RKO (cell line): Measurements from ENCODE around the gene SERPINA5.

Source experiments
- DNase-seq: peaks from one replicate; pipeline ENCODE4 v3.0.0-alpha.2; 2016; ENCODE audit warnings: low spot score

Gene SERPINA5

DNA sequence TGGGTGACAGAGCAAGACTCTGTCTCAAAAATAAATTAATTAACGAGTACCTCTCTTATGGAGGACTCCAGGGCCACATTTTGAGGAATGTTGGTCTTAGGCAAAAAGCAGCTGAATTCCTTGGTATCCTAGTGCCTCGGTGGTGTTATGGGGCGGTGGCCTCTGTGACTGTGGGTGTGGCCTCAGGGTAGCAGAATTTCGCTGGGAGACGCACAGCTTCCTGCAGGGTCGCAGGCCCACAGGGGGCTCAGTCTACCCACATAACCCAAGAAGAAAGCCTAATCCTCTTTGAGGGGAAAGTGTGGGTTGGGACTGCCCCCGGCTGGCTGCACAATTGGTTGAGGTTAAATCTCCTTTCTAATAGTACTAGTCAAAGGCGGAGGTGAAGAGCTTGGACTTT is 31.2 kb upstream of the SERPINA5 start:
- no peak for DNase-seq

DNA sequence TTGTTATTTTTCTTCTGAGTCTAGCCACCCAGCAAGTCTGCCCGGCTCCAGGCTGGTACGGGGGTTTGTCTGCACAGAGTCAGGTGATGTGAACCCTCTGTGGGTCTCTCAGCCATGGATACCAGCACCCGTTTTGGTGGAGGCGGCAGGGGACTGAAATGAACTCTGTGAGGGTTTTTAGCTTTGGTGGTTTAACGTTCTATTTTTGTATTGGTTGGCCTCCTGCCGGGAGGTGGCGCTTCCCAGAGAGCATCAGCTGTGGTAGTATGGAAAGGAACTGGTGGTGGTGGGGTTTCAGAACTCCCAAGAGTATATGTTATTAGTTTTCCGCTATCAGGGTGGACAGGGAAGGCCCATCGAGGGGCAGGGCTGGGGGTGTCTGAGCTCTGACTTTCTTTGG is 25.2 kb upstream of the SERPINA5 start:
- no peak for DNase-seq

DNA sequence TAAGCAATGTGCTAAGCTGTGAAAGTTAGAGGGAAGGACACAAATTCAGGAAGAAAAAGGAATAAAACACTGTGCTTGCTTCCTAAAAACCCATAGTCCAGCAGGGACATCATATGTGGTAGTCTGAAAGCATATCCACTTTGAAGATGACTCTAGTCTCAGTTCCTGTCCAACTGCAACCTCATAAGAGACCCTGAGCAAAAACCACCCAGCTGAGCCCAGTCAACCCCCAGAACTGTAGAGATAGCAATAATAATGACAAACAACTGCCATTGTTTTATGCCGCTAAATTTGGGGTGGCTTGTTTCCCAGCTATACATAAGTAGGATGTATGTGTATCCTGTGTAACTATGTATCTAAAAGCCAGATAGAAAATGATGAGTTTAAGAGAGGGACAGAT is 23.9 kb upstream of the SERPINA5 start:
- no peak for DNase-seq

DNA sequence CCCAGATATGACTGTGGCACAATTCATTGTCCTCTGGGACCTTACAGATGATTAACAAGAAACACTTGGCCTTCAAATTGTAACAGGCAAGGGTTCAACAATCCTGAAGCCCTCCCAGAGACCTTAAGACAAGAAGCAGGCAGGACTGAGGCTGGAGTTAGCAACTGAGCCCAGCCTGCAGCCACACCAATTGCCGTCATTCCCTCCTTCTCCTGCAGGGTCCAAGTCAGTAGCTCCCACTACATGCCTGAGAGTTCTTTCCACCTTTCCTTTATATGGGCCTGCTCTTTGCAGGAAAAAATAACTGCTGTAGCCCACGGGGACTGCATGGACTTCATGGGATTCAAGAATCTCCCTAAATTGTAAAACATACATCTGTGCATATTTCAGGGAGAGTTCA is 22.4 kb upstream of the SERPINA5 start:
- DNase-seq, result no peak

DNA sequence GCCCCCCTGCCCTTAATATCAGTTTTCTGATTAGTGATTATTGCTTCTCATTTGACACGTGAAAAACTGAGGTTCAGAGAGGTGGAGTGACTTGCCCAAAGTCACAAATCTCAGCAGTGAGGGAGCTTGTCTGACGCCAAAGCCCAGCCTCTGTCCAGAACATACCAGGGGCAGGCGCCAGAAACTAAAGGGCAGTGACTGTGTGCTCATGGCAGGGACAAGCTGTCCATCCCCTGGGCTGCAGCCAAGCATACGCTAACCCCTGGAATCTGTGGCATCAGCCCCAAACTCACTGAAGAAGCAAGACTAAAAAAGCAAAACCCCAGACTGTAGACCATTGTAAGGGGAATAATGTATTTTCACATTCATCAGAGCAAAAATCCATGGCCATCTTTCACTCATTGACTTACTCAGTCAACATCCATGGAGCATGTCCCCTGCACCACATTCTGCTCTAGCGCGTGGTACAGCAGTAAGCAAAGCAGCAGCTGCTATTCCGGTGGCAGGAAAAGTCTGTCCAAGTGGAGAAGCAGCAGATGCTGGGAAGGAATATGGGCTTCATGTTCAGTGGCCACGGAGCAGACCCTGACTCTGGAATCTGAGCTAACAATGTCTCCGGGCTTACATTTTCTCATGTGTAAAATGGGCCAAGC is 21.5 kb upstream of the SERPINA5 start:
- DNase-seq, result no peak

DNA sequence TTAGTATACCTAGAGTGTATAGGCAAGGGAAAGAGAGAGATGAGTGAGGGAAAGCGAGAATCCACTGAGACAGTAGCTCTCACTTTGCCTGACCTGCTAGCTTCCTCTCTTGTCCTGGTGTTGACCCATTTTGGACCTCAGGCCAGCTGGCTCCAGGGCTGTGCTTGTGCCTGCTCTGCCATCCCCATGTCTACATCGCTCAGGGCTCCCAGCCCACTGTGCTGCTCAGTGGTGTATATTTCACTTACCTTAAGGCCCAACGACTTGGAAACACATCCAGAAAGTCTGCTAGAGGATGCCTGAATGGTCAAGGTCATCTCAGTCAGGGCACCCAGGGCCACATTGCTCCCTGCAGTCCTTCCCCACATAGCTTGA is 20.9 kb upstream of the SERPINA5 start:
- DNase-seq, result no peak

DNA sequence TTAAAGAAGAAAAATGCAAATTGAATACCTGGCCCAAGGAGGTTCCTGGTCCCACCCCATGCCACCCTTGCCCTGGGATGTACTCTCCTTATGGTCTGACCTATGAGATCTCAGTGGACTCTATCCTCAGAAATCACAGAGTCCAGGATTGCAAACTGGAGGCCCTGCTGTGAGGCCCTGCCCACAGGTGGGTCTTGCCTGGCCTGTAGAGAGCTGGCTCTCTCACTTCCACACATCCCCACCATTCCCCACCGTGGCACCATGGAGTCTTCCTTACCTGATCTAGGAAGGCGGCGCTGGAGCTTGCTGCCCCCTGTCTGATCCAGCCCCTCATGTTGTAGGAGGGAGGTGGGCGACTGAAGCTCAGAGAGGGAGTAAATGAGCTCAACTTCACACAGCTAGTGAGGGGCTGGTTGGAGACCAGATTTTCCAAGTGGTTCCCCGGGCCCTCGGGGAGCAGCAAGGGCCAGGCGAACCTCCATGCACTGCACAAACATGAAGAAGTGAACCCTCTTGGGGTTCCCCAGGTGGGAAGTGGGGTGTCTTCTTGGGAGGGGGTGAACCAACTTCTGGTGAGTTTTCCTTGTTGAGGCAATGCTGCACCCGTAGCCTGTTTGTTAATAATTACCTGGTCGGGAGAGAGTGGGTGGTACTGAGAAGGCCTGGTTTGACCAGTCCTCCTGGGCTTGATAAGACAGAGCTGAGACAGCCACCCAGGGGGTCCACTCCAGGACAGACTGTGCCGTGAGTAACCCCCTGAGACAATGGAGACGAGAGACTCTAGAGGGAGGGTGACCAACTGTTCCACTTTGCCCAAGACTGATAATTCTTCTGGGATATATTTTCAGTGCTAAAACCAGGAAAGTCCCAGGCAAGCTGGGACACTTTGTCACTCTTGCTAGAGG is 20.2 kb upstream of the SERPINA5 start, which contains the start of gene SERPINA4:
SERPINA4 (plus strand) TSS at position 692 of the 905 bp plus-strand sequence. CDS start 2,041 bp downstream, outside the sequence.
- DNase-seq, result no peak

DNA sequence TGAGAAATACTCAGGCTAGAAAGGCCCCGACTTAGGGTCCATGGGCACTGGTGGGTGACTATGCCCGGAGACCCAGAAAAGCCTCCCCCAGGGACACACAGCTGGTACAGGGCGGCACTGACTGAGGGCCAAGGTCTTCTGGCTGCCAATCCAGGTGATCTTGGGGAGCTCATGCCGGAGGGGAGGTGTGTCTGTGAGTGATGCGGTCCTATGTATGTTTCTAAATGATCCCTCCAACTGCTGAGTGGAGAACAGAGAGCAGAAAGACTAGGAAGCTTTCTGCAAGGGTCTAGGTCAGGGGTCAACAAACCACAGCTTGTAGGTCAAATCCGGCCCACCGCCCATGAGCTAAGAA is 19.6 kb upstream of the SERPINA5 start:
- DNase-seq, result no peak

DNA sequence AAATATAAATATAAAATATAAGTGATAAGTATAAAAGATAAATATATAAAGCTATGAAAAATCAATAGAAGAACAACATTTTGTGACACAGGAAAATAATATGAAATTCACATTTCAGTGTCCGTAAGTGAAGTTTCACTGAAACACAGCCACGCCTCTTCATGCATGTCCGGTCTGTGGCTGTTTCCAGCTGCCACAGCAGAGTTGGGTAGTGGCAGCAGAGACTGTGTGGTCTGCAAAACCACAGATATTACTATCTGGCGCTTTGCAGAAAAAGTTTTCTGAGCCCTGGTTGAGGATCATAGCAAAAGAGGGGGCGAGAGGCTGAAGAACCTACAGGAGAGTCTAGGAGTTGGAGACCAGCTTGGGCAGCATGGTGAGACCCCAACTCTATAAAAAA is 19.2 kb upstream of the SERPINA5 start:
- no peak for DNase-seq

DNA sequence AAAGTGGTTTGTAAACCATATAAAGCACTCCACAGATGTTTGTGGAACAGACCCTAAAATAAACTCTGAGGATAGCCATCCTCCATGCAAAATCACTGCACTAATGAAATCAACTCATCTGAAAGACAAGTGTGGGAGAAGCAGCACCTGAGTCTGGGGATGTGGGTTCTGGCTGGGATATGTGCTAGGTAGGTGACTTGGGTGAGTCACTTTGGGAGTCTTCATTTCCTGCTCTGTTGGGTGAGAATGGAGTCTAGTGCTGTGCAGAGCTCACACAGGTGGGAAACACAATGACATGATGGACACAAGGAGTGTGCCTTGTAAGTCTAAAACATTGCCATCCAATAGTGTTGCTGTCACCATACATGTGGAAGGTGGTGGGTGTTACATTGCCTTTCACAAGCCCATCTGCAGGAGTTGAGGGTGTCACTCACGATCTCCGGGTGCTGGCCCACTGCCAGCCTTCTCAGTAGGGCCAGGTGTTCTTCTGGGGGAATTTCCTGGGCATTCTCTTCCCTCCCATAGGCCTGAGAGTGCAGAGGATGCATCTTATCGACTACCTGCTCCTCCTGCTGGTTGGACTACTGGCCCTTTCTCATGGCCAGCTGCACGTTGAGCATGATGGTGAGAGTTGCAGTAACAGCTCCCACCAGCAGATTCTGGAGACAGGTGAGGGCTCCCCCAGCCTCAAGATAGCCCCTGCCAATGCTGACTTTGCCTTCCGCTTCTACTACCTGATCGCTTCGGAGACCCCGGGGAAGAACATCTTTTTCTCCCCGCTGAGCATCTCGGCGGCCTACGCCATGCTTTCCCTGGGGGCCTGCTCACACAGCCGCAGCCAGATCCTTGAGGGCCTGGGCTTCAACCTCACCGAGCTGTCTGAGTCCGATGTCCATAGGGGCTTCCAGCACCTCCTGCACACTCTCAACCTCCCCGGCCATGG is 18.0 kb upstream of the SERPINA5 start:
- no peak for DNase-seq

DNA sequence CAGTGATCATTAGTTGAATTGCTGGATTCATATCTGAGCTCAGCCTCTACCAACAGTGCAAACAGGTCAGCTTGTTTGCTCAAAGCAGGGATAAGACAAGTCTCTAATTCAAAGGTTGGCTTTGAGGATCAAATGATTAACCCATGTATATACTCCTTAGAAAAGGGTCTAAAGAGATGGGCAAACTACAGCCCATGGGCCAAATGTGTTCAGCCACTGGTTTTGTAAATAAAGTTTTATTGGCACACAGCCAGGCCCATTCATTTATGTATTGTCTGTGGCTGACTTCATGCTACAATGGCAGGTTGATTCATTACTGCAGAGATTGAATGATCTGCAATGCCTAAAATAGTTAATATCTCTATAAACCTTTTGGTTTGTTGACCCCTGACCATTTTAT is 16.8 kb upstream of the SERPINA5 start:
- DNase-seq, result no peak

DNA sequence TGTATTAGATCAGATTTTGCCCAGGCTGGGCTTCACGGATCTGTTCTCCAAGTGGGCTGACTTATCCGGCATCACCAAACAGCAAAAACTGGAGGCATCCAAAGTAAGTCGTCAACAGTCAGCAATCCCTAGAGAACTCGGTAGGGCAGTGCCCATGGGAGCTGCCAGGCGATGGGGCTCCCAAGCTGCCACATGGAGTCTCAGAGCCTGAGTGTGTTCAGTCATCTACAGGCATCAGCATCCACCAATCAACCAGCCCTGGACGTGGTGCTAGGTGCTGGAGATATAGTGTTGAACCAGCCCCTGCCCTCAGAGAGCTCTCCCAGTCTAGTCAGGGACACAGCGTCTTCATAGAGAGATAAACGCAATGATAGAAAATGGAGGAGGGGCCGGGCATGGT is 13.0 kb upstream of the SERPINA5 start:
- DNase-seq, result no peak

DNA sequence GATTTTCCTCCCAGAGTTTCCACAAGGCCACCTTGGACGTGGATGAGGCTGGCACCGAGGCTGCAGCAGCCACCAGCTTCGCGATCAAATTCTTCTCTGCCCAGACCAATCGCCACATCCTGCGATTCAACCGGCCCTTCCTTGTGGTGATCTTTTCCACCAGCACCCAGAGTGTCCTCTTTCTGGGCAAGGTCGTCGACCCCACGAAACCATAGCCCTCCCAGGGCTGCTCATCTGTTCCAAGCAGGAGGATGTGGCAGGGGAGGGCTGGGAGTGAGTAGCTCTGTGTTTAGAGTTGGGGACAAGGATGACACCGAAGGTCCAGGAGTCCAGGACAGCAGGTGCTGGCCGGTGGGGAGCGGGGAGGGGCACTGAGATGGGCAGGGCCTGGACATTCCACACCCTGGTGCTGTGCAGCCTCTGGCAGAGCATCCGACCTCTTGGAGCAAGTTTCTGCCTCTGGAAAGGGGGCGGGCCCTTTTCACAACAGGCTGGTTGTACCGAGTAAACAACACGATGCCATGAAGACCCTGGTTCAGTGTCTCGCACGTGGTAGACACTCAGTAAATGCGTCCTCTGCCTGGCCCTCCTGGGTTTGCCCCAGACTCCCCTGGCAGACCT is 11.7 kb upstream of the SERPINA5 start:
- no peak for DNase-seq

DNA sequence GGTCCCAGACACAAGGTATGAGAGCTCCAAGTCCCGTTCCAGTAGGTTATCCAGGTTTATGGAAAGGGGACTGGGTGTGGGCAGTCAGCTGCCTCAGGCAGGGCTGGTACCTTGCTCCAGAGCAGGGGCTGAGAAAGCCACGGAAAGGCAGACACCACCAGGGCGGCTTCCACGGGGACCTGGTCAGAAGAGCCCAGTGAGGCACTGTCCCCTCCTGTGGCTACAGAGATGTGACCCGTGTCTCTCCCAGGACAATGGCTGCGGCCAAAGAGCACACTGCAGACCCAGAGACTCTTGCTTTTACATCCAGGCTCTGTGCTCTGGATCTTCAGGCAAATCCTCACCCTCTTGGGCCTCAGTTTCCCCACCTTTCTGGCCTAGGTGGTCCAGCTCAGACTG is 11.2 kb upstream of the SERPINA5 start:
- DNase-seq, result no peak

DNA sequence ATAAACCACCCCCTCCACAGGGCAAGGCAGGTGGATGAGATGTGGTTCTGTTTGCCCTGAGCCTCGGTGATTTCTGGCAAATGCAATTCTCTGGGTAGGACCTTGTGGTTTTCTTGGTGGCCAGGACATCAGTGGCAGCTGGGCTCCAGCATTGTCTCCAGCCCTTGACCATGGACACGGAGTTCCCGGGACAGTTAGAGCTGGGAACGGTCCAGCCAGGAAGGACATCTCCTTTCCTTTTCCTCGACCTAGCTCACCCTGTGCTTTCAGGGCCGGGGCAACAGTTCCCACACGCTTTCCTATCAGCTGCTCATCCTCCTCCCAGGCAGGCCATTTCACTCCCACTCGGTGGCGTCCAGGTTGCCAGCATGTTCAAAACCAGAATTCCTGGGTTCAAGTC is 10.8 kb upstream of the SERPINA5 start:
- no peak for DNase-seq

DNA sequence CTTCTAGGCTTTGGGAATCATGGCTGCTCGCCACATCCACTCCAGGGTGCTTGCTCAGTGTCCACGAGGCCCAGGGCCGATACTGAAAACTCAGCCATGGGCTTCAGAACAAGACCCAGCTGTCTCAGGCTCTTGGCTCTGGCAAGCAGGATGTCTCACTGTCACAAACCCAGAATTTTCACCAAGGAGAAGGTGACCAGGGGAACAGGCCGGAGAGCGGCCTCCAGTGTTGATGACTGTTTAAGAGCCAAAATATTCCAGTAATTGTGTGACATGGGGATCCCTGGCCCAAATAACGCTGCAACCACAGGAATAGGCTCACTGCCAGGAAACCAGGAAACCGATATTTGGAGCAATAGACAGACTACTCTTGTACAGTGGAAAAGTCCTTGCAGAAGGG is 9.8 kb upstream of the SERPINA5 start:
- DNase-seq, result no peak

DNA sequence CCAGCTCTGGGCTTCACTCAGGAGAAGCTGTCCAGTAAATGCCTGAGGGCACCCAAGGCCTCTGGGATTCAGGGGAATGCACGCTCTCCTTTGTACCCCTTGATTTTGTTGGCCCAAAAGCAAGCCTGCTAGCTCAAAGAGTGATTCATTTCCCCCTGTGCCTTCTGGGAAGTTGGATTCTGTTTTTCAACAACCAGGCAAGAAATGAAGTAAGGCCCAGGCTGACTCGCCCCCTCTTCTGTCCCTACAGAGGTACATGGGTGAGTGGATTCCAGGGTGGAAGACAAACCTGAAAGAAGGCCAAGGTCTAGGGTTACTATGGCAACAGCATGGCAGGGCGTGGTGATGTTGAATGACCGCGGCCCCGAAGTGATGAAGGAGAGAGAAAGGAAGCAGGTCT is 9.3 kb upstream of the SERPINA5 start:
- no peak for DNase-seq

DNA sequence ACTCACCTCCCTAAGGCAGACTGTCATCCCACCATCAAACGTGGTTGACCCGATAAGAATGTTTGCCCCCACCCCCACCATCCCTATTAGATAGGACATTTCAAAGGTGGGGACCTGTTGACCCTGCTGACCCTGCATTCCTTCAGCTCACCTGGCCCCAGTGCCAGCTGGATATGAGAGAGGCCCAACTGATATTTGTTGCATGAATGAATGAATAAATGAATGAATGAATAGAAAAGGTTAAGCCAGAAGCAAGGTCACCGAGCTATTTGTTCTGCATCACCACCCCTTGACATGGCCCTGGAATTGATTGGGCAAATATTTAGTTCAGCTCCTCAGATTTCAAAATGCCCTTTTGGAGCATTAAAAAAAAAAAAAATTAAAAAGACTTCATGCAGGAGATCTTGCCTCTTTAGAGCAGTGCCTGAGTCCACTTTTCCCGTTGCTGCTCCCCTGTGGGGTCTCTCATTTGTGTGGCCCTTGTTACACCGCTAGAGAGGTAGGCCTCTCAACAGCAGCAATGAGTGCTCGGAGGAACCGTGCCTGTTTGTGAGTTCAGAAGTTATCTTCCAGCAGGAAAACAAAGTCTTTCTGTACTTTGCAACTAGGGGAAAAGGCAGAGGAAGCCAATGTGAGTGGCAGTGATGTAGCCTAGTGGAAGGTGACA is 8.5 kb upstream of the SERPINA5 start:
- DNase-seq, result no peak

DNA sequence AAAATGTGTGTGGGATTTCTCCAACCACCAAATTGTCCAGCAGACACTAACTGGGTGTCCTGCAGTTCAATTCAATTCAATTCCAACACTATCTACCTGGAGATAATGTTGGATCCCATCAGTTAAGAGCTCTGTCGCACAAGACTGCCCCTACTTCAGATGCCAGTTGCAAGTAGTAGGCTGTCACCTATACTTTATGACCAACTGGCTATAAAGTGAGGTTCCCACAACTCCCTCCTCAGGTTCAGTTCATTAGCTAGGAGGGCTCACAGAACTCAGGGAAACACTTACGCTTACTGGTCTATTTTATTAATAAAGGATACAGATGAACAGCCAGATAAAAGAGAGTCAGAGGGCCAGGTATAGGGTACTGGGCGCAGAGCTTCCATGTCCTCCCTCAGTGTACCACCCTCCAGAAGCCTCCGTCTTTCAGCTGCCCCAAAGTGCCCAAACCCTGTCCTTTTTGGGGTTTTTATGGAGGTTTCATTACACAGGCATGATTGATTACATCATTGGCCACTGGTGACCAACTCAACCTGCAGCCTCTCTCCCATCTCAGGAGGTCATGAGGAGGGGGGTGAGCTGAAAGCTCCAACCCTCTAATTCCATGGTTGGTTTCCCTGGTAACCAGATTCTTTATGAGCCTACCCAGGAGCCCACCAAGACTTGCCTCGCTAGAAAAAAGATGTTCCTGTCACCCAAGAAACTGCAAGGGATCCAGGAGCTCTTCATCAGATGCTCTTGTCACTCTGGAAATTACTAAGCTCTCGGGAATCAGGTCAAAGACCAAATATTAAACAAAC is 7.5 kb upstream of the SERPINA5 start:
- DNase-seq, result no peak

DNA sequence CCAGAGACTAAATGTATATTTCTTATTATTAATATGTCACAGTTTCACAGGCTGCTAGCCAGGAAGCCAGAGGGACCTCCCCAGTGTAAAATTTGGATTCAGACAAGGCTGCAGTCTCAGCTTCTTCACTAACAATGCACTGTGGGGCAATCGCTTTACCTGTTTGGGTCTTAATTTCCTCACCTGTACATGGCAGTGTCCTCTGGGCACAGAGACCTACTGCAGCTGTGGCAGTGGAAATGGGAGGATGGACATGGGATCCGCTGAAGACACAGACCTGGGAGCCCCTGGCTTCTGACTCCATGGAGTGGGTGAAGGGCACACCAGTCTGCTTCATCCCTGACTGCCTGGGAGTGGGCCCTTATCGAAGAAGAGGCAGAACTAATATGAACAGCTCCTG is 6.9 kb upstream of the SERPINA5 start:
- no peak for DNase-seq
